HG03565 (cell line): ENCODE data around the gene RSPH1.
"Not testable (repeated sequence)": the region's sequence is repeated elsewhere in the genome, so short reads cannot be mapped to it uniquely, and the experiment has no call there.

Source experiments
- ATAC-seq: cut with Tn5 transposase; IDR thresholded peaks from one replicate; pipeline ENCODE4 v1.9.1; 2021; ENCODE audit warnings: mild to moderate bottlenecking, moderate library complexity; ENCODE audit not compliant: unreplicated experiment

The RSPH1 gene

DNA sequence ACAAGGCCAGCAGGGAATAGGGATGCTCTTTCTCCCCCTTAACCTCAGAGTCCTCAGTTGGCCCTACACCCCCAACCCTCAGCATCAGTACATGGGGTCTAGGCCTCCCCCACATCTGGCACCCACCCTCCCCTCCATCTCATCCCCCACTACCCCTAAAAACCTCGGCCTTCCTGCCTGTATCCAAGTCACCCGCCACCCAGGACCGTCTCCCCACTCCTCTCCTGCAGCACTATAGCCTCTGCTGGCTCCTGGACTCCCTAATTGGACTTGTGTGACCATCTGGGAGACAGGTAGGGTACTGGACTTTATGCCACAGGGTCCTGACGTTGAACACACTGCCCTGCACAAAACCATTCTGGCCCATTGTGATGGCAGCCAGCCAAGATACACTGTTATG lies 6.0 kb downstream of the RSPH1 start:
- no peak for ATAC-seq

DNA sequence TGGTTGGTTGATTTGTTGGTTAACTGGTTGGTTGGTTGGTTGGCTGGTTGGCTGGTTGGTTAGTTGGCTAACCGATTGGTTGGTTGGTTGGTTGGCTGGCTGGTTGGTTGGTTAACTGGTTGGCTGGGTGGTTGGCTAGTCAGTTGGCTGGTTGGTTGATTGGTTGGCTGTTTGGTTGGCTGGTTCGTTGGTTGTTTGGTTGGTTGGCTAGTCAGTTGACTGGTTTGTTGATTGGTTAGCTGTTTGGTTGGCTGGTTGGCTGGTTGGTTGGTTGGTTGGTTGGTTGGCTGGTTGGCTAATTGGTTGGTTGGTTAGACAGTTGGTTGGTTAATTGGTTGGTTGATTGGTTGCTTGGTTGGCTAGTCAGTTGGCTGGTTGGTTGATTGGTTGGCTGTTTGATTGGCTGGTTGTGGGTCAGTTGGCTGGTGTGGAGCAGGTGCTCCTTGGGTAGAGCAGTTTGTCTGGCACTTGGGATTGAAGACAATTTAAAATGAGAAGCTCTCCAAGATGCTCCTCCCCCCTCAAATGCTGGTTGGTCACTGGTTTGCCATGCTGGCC lies 6.9 kb downstream of the RSPH1 start:
- no peak for ATAC-seq

DNA sequence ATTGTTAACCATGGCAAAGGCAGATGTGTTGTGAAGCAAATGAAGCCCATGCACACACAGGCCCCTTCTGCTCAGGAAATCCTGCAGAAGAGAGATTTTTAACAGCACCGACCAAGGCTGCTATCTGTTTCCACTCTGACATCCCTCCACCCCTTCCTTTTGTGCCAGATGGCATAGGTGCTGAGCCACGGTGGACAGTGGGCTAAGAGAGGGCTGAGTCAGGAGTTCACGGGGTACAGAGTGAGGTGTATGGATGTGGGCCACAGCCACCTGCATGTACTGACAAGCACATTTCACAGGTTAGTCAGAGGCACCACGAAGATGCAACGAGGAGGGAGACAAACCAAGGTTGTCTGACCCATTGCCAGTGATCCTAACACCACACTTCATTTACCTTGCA lies 9.5 kb downstream of the RSPH1 start:
- no peak for ATAC-seq

DNA sequence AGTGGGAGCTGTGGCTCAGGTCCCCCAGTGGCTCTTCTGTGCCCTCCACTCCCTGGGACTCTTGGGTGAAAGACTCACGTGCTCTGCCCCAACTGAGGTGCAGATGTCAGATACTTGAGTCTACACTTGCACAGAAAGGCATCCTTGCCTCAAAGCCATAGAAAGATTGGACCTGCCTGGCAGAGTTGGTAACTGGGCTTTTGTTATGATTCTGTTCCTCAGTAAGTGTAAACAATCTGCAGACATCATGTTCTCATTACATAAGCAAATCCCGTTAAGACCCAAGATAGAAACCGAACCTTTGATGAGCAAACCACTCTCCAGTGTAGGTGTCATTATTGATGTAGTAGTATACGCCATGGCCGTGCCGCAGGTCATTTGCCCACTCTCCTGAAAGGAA lies 10.0 kb downstream of the RSPH1 start:
- no peak for ATAC-seq

DNA sequence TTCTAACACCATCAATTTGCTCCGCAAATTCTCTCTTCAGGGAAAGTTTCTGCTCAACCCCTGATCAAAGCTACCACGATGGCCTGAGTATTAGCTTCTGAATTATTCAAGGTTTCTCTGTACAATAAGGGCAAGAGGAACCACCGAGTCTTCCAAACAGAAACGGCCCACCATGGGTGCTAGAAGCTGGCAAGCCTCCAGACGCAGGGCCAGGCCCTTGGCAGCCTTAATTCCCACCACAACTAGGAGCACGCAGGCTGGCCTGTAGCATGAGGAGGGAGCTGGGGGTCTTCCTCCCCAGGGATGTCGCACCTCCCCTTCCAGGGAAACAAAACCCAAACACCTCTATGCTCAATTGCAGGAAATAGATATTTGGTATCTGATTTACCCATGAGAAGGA lies 11.1 kb downstream of the RSPH1 start:
- no peak for ATAC-seq

DNA sequence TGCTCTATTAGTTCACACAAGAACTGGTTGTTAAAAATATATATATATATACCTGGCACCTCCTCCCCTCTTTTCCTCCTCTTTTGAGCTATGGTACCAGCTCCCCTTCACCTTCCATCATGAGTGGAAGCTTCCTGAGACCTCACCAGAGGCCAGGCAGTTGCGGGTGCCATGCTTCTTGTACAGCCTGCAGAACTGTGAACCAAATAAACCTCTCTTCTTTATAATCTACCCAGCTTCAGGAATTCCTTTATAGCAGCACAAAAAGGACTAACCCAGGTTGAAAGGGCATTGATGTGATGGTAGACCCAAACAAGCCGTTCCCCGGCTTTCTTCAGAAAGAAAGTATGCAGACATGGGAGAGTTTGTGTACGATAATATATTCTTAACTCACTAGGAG lies 14.9 kb downstream of the RSPH1 start:
- ATAC-seq, result no peak

DNA sequence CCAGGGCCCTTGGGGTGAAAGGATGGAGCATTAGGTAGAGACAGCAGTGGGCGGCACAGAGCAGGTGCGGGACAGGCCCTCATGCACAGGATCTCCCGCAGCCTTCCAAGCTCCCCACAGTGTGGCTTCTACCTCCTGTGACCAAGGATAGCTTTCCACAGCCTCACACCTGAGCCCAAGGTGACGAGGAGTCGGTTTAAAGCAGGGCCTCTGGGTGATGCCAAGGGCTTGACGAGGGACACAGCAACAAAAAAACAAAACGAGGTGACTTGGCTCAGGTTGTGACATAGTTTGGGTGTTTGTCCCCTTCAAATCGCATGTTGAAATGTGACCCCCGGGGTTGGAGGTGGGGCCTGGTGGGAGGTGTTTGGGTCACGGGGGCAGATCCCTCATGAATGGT lies 15.3 kb downstream of the RSPH1 start:
- ATAC-seq, result no peak

DNA sequence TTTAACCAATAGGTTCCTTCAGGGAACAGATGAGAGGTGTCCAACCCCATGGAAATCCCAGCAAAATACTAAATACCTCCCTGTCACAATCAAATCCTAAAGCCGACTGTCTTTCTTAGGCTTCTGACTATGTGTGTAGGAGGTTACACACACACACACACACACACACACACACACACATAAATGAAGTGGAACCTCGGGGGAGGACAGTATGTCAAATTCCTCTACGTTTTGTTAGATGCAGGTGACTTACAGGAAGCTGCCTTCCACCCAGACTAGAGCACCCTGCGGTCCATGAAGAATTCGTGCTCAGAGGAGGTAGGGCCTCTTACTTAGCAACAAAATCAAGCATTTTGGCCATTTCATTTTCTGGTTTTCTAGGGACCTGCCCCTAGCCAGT lies 16.4 kb downstream of the RSPH1 start:
- ATAC-seq, result no peak

DNA sequence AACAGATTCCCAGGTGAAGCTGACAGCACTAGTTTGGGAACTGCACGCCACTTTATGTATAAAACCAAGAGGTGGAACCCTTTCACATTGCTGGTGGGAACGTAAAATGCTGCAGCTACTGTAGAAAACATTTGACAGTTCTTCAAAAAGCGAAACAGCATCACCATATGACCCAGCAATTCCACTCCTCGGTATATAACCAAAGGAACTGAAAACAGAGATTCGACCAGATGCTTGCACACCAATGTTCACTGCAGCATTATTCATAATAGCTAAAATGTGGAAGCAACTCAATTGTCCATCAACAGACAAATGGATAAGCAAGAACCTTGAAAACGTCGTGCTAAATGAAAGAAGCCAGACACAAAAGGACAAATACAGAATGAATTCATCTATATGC lies 17.5 kb downstream of the RSPH1 start:
- no peak for ATAC-seq

DNA sequence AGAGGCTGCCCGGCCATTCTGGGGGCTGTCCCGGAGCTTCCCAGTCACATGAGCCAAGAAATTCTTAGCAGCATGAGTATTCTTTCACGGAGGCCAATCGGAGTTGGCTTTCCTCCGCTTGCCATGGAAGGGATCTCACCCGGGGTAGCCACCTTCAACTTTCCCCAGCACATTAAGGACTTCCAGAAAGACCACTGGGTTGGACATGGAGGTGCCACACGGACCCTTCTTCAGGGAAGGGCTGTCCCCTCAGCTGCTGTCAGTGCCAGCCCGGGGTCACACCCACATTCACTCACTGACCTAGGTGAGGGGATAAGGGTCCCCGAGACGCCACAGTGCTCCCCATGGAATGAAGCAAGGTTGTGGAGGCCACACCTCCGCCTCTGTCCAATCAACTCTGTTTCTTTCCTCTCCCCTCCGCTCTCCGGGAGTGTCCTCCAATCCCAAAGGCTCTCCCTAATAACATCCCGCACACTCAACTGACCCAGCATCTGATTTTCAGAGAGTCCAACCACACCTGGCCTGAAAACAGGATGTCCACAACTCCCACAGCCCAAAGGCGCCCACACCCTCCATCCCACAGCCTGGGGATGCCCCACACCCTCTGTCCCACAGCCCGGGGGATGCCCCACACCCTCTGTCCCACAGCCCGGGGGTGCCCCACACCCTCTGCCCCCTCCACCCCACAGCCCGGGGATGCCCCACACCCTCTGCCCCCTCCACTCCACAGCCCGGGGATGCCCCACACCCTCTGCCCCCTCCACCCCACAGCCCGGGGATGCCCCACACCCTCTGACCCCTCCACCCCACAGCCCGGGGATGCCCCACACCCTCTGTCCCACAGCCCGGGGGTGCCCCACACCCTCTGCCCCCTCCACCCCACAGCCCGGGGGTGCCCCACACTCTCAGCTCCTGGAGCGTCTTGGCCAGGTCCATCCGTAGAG lies 19.4 kb downstream of the RSPH1 start:
- no peak for ATAC-seq

DNA sequence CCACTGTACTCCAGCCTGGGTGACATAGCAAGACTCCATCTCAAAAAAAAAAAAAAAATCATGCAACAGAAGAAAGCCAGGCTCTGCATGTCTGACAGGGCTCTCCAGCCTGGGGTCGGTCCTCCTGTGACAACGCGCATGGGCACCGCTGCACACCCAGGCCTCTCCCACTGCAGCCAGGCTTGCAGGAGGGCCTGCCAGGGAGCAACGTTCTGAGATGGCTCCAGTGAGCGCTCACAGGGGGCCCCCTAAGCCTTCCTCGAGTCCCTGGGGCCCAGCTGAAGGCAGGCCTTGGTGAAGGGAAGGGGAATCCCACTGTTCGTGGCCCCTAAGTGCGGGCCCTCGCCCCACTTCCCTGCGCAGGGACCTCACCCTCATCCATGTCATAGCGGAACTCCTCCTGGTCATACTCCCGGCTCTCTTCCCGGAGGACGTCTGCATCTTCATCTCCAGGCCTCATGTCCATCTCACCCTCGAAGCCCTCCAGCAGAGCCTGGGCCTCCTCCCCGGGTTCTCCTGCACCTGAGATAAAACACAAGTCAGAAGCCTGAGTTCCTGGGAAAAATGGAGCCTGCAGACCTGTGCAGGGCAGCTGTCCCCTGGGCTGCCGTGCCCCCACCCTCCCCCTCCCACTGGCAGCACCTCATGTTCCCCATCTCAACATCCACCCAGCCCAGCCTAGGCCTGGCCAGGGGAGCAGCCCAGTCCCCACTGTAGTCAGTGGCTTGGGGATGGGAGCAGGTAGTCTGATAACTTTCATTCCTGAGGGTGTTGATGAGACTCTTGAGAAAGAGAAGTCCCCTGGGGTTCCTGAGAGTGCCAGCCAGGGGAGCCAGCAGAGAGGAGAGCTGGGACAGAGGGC lies 20.3 kb downstream of the RSPH1 start:
- no peak for ATAC-seq

DNA sequence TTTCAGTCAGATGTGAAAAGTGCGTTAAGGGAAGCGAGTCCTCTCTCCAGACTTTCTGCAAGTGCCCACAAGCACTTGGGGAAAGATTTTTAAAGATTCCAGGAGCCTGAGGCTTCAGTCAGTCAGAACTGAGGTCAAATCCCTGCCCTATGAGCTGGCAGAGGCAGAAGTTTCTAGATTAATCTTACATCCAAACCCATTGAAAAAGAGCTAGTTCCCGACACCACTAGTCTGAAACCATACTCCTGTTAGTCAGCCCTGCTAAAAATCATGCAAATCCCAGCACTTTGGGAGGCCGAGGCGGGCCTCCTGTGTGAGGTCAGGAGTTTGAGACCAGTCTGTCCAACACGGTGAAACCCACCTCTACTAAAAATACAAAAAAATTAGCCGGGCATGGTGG lies 21.0 kb downstream of the RSPH1 start:
- no peak for ATAC-seq

DNA sequence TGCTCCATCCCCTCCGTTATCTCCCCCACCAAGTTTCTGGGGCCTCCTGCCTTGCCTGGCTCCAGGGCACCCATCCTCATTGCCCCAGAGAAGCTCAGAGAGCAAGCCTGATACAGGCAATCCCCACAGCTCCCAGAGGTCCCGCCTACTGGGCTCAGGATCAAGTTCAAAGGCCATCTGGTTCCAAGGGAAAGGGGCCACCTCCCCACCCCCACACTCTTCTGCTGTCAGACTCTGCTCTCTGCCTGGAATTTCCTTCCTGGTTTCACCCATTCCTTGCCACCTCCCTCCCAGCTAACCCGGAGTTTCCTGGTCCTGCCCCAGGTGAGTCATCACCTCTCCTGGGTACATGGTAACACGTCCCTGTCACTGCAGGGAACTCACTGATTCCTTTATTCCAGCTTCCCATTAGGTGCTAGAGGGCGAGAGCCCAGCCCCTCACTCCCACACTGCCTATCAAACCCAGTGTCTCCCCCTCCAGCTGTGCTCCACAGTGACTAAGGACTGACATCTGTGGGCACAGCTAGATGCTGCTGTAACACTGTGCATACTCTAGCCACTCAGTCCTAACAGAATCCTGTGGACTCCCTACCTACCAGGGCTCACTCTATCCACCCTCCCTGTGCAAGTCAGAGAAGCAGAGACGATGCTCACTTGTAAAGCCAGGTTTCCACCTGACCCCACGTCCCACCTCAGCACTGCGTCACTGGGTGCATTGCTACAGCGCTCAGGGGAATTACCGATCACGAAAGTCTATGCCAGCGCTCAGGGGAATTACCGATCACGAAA lies 21.8 kb downstream of the RSPH1 start:
- no peak for ATAC-seq

DNA sequence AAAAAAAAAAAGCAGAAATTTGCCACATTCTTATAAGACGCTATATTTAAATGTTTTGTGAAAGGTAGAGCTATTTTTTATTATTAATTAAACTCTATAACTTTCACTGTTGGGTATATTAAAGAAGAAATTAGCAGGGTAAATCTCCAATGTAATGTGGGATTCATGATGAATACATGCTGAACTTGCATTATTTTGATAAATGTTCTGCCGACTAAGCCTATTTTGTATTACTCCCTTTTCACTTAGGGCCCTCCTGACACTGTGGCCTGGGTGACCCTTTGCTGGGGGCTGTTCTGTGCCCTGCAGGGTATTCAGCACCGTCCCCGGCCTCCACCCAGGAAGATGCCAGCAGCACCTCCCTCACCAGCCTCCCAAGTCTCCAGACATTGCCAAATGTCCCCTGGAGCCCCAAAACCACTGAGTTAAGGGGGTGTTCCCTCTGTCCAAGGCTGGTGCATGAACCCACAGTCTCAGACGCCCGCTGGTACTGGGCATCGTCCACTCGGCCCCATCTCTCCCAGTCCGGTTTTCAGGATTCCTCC lies 22.5 kb downstream of the RSPH1 start:
- no peak for ATAC-seq

DNA sequence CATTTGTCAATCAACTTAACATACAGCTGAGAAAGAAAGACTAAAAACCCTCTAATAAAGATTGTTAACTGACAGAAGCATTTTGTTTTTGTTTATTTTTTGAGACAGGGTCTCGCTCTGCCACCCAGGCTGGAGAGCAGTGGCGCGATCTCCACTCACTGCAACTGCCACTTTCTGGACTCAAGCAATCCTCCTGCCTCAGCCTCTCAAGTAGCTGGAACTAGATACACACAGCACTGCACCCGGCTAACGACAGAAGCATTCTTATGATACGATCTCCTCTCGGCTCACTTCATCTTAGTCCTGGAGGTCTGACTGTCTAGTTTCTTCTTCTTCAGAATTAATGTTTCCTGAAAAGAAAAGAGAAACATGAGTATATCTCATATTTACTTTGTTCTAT lies 23.5 kb downstream of the RSPH1 start:
- ATAC-seq, result no peak

DNA sequence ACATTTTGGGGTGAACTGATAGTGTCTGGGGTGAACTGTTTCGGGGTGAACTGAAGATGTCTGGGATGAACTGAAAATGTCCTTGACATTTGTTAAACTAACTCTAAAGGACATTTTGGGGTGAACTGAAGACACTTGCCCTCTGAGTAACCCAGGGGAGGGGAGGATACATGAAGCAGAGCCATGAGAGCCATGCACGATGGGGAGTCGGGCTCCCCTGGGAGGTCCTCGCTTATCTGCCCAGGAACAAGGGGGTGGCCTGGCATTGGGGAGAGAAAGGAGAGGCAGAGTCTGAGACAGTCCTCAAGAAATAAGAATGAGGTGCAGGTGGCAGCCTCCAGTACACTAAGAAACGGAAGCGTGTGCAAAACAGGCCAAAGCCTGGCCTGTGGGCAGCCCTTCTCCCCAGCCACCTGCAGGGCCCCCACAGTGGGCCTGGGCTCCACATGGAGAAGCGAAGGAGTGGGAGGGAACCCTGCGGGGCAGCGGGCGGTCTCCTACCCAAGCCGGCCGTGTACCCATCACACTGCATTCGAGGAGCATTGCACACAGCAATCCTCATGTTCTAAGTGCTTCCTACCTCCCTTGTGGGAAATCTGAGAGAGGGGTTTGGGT lies 24.2 kb downstream of the RSPH1 start:
- ATAC-seq, result no peak

DNA sequence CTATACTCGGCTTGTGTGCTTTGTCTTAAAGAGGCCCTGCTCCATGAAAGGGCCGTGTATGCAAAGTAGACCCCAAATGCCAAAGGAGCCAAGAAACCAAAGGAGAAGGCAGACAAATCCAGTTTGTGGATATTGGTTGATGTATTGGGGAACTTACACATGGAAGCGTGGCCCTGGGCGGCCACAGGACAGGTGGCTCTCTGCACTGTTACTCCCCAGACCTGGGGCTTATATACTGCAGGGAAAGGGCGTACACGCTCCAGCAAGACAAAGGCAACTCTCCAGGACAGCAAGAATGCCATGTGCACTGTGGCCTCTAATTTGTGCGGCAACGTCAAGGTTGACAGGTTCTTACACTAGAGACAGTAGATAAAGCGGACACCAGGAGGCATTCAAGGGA lies 24.8 kb downstream of the RSPH1 start:
- no peak for ATAC-seq

DNA sequence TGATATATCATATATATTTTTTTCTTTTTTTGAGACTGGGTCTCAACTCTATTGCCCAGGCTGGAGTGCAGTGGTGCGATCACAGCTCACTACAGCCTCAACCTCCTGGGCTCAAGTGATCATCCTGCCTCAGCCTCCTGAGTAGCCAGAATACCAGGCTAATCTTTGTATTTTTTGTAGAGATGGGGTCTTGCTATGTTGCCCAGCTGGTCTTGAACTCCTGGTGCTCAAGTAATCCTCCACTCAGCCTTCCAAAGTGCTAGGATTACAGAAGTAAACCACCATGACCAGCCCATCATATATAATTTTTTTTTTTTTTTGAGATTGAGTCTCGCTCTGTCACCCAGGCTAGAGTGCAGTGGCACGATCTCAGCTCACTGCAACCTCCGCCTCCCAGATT lies 26.3 kb downstream of the RSPH1 start:
- ATAC-seq, result not testable (repeated sequence)

DNA sequence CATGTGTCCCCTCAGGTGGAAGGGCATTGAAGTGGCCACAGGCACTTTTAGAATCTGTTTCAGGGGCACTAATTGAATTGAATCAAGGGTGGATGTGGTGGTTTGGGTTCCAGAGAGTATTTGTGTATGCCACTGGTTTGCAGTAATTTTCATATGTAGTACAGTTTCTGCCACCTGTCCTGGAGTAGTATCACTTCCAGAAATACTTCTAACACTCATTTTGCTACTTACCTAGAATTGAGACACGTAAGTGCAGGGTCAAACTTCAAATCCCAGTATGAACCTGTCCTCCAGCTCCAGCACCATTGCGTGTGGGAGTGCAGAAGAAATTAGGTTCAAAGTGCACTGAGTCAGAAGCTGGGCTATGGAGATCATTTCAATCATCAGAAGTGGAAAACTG lies 26.8 kb downstream of the RSPH1 start:
- no peak for ATAC-seq

DNA sequence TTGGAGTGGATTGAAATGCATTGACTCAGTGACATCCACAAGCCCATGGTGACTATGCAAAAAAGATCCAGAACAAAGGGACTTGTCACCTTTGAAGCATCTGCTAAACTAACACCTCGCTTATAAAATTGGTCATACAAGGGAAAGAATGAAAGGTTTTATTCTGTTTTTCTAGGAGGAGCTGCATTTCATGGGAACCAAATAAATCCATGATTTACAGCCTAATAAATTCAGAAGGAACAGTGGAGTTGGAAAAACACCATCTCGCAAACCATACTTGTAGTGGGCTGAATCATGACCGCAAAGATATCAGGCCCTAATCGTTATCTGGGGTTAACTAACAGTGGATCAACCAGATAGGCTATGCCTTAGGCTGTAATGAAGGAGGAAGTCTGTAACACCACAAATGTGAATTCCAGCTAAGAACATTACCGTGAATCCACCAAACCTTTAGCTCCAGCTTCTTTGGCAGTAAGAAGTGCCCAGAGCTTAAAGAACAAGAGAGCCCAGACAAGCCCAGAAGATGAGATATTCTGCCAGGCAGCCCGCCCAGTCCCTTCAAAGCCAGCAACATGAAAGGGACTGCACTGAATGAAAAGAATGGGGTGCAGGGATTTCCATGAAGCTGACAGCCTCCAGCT lies 27.4 kb downstream of the RSPH1 start:
- no peak for ATAC-seq
